ENCODE data around the gene IRX6.

The IRX6 gene

DNA sequence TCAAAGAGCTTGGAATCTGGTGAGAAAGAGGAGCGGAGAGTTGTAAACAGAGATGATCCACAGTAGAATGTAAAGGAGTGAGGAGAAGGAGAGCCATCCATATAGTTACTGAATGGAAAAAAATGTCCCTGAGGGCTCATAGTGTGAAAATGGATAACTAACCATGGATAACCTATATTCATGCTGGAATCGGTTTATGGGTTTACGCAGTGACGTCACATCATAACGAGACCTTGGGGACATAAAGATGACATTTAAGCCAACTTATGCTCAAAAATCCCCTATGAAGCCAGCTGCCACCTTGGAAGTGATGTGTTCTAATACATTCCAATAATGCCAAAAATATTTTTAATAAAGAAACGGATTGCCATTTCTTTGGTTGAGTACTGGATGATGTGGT lies 22.5 kb downstream of the IRX6 start:
- Histone ChIP-seq H3K4me1 (ENCODE audit: insufficient read depth, low read length, poor library complexity, severe bottlenecking) (no peaks in the 10 kb centered on the region), H4K20me1 (ENCODE audit: insufficient read depth, low read length, poor library complexity, severe bottlenecking) (no peaks in the 10 kb centered on the region), H2AFZ (ENCODE audit: low read length) (no peak overlapping the region), H3K9ac (ENCODE audit: low read depth, low read length, poor library complexity, severe bottlenecking) (no peak overlapping the region), H3K9me3 (ENCODE audit: insufficient read depth, low read depth, low read length) (no peaks in the 10 kb centered on the region), H3K4me2 (ENCODE audit: low read depth, low read length, poor library complexity, severe bottlenecking) (no peak overlapping the region), H3K4me3 (ENCODE audit: low read length, poor library complexity, severe bottlenecking) (no peak overlapping the region), H3F3A (ENCODE audit: low read depth) (no peaks in the 10 kb centered on the region), H3K79me2 (ENCODE audit: insufficient read depth, low read length) (no peaks in the 10 kb centered on the region), H3K36me3 (ENCODE audit: insufficient read depth, low read length) (no peaks in the 10 kb centered on the region), H3K27me3 (ENCODE audit: insufficient read depth, low read length, poor library complexity, severe bottlenecking) (no peaks in the 10 kb centered on the region), H3K9me2 (replicated peaks; ENCODE audit: low read depth, low read length) (no peaks in the 10 kb centered on the region)
- TF ChIP-seq EZH2phosphoT487 (IDR thresholded peaks at IDR 0.05; ENCODE audit: borderline replicate concordance), result no peak
- TF ChIP-seq, protein P1, sequence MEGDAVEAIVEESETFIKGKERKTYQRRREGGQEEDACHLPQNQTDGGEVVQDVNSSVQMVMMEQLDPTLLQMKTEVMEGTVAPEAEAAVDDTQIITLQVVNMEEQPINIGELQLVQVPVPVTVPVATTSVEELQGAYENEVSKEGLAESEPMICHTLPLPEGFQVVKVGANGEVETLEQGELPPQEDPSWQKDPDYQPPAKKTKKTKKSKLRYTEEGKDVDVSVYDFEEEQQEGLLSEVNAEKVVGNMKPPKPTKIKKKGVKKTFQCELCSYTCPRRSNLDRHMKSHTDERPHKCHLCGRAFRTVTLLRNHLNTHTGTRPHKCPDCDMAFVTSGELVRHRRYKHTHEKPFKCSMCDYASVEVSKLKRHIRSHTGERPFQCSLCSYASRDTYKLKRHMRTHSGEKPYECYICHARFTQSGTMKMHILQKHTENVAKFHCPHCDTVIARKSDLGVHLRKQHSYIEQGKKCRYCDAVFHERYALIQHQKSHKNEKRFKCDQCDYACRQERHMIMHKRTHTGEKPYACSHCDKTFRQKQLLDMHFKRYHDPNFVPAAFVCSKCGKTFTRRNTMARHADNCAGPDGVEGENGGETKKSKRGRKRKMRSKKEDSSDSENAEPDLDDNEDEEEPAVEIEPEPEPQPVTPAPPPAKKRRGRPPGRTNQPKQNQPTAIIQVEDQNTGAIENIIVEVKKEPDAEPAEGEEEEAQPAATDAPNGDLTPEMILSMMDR (conservative IDR thresholded peaks at IDR 0.05; ENCODE audit: low read length), result no peak

DNA sequence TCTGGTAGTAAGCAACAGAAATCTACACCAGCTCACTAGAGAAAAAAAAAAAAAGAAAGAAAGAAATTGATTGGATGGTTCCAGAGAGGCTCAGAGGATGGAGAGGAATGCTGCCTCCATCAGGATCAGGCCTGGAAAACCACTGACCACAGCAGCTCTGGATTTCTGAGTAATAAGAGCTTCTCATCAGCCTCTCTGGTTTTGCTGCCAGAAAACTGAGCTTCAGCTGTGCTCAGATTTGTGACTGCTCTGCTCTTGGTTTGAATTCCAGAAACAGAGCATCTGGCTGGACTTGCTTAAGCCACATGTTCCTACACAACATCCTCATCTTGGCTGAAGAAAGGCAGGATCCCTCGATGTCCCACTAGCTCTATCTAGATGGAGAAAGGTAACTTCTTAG lies 25.9 kb downstream of the IRX6 start:
- no peaks in the 10 kb centered on the region for H3K4me1 ChIP-seq (ENCODE audit: insufficient read depth, low read length, poor library complexity, severe bottlenecking)
- H3K9ac ChIP-seq (ENCODE audit: low read depth, low read length, poor library complexity, severe bottlenecking), result no peak overlapping the region
- no peaks in the 10 kb centered on the region for H3K9me3 ChIP-seq (ENCODE audit: insufficient read depth, low read depth, low read length)
- no peak overlapping the region for H3K4me3 ChIP-seq (ENCODE audit: low read length, poor library complexity, severe bottlenecking)
- TF ChIP-seq, protein P1 (conservative IDR thresholded peaks at IDR 0.05; ENCODE audit: low read length), result no peak
- no peak for TF ChIP-seq EZH2phosphoT487 (IDR thresholded peaks at IDR 0.05; ENCODE audit: borderline replicate concordance)
- H2AFZ ChIP-seq (ENCODE audit: low read length), result no peak overlapping the region
- no peaks in the 10 kb centered on the region for H4K20me1 ChIP-seq (ENCODE audit: insufficient read depth, low read length, poor library complexity, severe bottlenecking)
- no peaks in the 10 kb centered on the region for H3K79me2 ChIP-seq (ENCODE audit: insufficient read depth, low read length)
- H3F3A ChIP-seq (ENCODE audit: low read depth), result no peaks in the 10 kb centered on the region
- H3K27me3 ChIP-seq (ENCODE audit: insufficient read depth, low read length, poor library complexity, severe bottlenecking), result no peaks in the 10 kb centered on the region
- no peaks in the 10 kb centered on the region for H3K9me2 ChIP-seq (replicated peaks; ENCODE audit: low read depth, low read length)
- no peaks in the 10 kb centered on the region for H3K36me3 ChIP-seq (ENCODE audit: insufficient read depth, low read length)
- H3K4me2 ChIP-seq (ENCODE audit: low read depth, low read length, poor library complexity, severe bottlenecking), result no peak overlapping the region

DNA sequence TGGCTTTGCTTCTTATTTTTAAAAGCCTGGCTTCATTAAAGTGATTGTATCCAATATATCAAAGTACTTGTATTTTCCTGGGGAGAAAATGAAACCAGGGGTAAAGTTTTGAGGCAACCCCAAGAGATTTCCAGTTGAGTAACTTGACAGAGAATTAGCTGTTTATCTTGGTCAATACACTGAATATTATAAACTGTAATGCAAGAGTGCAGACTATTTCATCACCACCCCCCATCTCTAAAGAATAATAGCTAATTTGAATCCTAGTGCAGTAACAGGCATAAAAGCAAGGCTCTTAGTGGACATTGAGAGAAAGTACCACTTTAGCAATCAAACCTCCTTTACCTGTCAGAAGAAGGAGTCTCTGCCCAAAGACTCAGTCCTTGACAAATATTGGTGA lies 27.0 kb downstream of the IRX6 start:
- Histone ChIP-seq H3K4me2 (ENCODE audit: low read depth, low read length, poor library complexity, severe bottlenecking) (no peak overlapping the region), H3K9me3 (ENCODE audit: insufficient read depth, low read depth, low read length) (no peaks in the 10 kb centered on the region), H3F3A (ENCODE audit: low read depth) (no peaks in the 10 kb centered on the region), H3K4me1 (ENCODE audit: insufficient read depth, low read length, poor library complexity, severe bottlenecking) (no peaks in the 10 kb centered on the region), H3K27me3 (ENCODE audit: insufficient read depth, low read length, poor library complexity, severe bottlenecking) (no peaks in the 10 kb centered on the region), H3K9me2 (replicated peaks; ENCODE audit: low read depth, low read length) (no peaks in the 10 kb centered on the region), H4K20me1 (ENCODE audit: insufficient read depth, low read length, poor library complexity, severe bottlenecking) (no peaks in the 10 kb centered on the region), H3K4me3 (ENCODE audit: low read length, poor library complexity, severe bottlenecking) (no peak overlapping the region), H3K79me2 (ENCODE audit: insufficient read depth, low read length) (no peaks in the 10 kb centered on the region), H3K9ac (ENCODE audit: low read depth, low read length, poor library complexity, severe bottlenecking) (no peak overlapping the region), H2AFZ (ENCODE audit: low read length) (no peak overlapping the region), H3K36me3 (ENCODE audit: insufficient read depth, low read length) (no peaks in the 10 kb centered on the region)
- TF ChIP-seq, protein P1 (conservative IDR thresholded peaks at IDR 0.05; ENCODE audit: low read length), result no peak
- no peak for TF ChIP-seq EZH2phosphoT487 (IDR thresholded peaks at IDR 0.05; ENCODE audit: borderline replicate concordance)
